ENCODE results near the gene C6orf52. TPM values are rescaled to one million over a fixed set of nuclear protein-coding genes. Genes with fewer than 3 reads are reported as not detected.

C6orf52 gene
- 1.4 to 2.6 TPM (median 2.0 TPM) in 5 replicates for total RNA-seq (2022; extraction: Qiagen RNA extraction)

GRCh38 chr6:10694302-10695085 is at the start of gene C6orf52, which contains the start of gene PAK1IP1:
Gene C6orf52, minus strand, starts transcription at chr6:10694616. Its CDS starts 7,066 bp downstream, at chr6:10687550.
Gene PAK1IP1, plus strand, starts transcription at chr6:10694972. Its CDS starts 14 bp downstream, at chr6:10694986.

DNA sequence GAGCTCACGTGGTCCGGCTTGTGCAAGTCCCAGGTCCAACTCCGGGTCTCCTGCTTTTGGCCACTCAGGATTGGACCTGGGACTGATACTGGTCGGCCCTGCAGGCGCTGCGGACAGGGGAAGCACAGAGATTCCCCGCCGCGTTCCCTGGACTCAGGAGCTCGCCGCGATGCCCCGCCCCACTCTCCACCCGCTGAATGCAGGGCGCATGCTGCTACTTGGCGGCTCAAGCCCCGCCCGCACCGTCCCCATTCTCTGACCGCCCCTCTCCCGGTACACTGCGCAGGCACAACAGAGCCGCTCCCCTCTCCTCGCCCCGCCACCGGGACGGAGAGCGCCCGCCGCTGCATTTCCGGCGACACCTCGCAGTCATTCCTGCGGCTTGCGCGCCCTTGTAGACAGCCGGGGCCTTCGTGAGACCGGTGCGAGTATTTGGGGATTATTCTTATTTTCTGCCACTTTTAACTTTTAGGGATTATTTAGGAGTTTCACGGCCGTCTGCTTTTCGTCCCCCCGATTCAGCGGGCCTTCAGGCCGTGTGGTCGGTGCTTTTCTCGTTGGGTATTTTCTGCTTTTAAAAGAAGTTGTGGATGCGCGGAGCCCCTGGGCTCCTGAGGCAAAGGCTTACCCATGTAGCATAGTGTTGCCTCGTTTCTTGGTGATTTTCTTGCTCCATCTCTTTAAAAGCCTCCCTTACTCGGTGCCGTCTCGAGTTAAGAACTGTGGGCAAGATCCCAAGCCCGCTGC is 28.6 kb upstream of the C6orf52 start, which contains the start of gene TMEM14C:
TSS of gene TMEM14C (plus strand) at position 251 of the 747 bp plus-strand sequence. CDS start 1,544 bp downstream, outside the sequence.

Other genes starting within 250 kb of the C6orf52 start
- gene GCNT2, start 173.3 kb downstream of the C6orf52 start, total RNA-seq (2022; extraction: Qiagen RNA extraction), result 4.9 to 6.3 TPM (median 5.5 TPM) in 5 replicates
- 18.5 to 22.5 TPM (median 19.7 TPM) in 5 replicates for gene PAK1IP1, start 356 bp upstream of the C6orf52 start, total RNA-seq (2022; extraction: Qiagen RNA extraction)
- 142 to 160 TPM (median 151 TPM) in 5 replicates for gene TMEM14C, start 28.5 kb upstream of the C6orf52 start, total RNA-seq (2022; extraction: Qiagen RNA extraction)
- 124 to 150 TPM (median 139 TPM) in 5 replicates for gene TMEM14B, start 53.2 kb upstream of the C6orf52 start, total RNA-seq (2022; extraction: Qiagen RNA extraction)
- gene MAK, start 143.9 kb upstream of the C6orf52 start, total RNA-seq (2022; extraction: Qiagen RNA extraction), result 0.08 to 0.24 TPM (median 0.13 TPM) in 5 replicates
- not detected in 5 replicates for gene GCM2, start 187.4 kb upstream of the C6orf52 start, total RNA-seq (2022; extraction: Qiagen RNA extraction)
- gene SYCP2L, start 192.4 kb upstream of the C6orf52 start, total RNA-seq (2022; extraction: Qiagen RNA extraction), result 1.7 to 2.9 TPM (median 2.5 TPM) in 5 replicates